Amniotic stem cell (primary cell): Measurements from ENCODE around the gene DYSF.

Source experiments
- DNase-seq: peaks from one replicate; lab custom pipeline; 2025; lab: John Stamatoyannopoulos, UW

The DYSF gene

GRCh38 chr2:71603311-71603811, 150.0 kb downstream of the DYSF start:
- DNase-seq: no peak

GRCh38 chr2:71603851-71604725, 150.7 kb downstream of the DYSF start:
- DNase-seq: no peak

- no peak for DNase-seq
Measured at GRCh38 chr2:71604726-71605120, 151.4 kb downstream of the DYSF start.

GRCh38 chr2:71605173-71605641, 151.8 kb downstream of the DYSF start:
- no peak for DNase-seq

- no peak for DNase-seq
Measured at GRCh38 chr2:71605781-71606241, 152.4 kb downstream of the DYSF start.

- DNase-seq: no peak
Measured at GRCh38 chr2:71606244-71606643, 152.9 kb downstream of the DYSF start.

- DNase-seq: no peak
Measured at GRCh38 chr2:71607151-71607889, 154.0 kb downstream of the DYSF start.

GRCh38 chr2:71608034-71608433, 154.7 kb downstream of the DYSF start:
- DNase-seq: no peak

GRCh38 chr2:71608441-71608840, 155.1 kb downstream of the DYSF start:
- DNase-seq: no peak

GRCh38 chr2:71609029-71609428, 155.7 kb downstream of the DYSF start:
- no peak for DNase-seq

- no peak for DNase-seq
Measured at GRCh38 chr2:71609441-71609840, 156.1 kb downstream of the DYSF start.

GRCh38 chr2:71609958-71610357, 156.6 kb downstream of the DYSF start:
- DNase-seq: peak; percentile 67

GRCh38 chr2:71610671-71611070, 157.3 kb downstream of the DYSF start:
- no peak for DNase-seq

- DNase-seq: no peak
Measured at GRCh38 chr2:71611247-71611646, 157.9 kb downstream of the DYSF start.

GRCh38 chr2:71611781-71612527, 158.6 kb downstream of the DYSF start:
- no peak for DNase-seq

- DNase-seq: no peak
Measured at GRCh38 chr2:71612581-71613402, 159.4 kb downstream of the DYSF start.

GRCh38 chr2:71613403-71613952, 160.1 kb downstream of the DYSF start:
- no peak for DNase-seq

GRCh38 chr2:71613953-71614925, 160.9 kb downstream of the DYSF start:
- DNase-seq: no peak

GRCh38 chr2:71614976-71615766, 161.8 kb downstream of the DYSF start:
- no peak for DNase-seq
